SK-N-SH (cell line): ENCODE results near the gene TMPRSS13. TPM values are rescaled to one million over a fixed set of nuclear protein-coding genes. Genes with fewer than 3 reads are reported as not detected.

Source experiments
- CTCF ChIA-PET: fragments of 300-600, 350-600 bp; formaldehyde crosslinking; extraction: SDS; loops from one replicate; lab custom pipeline; 2021; lab: Yijun Ruan, JAX
- POLR2A ChIA-PET: fragments of 350-600 bp; sonication (Branson Sonifier 250); formaldehyde crosslinking; extraction: SDS; loops from one replicate; lab custom pipeline; 2020; ENCODE audit warnings: antibody characterized with exemption, inconsistent platforms; lab: Yijun Ruan, JAX
- DNase-seq: peaks from one replicate; pipeline ENCODE4 v3.0.0; 2012
- H2AFZ ChIP-seq: fragments of 200-600 bp; sonication (generic); 2 replicates; pipeline ENCODE4 v1.8.1; 2016; ENCODE audit warnings: antibody characterized with exemption, mild to moderate bottlenecking, low read depth
- H3F3A ChIP-seq: fragments of 200-600 bp; sonication (generic); replicated peaks from 2 replicates; pipeline ENCODE3; 2016; ENCODE audit warnings: antibody characterized with exemption, mild to moderate bottlenecking; ENCODE audit not compliant: insufficient read depth
- H3K27ac ChIP-seq, 2 experiments: fragments of 200-500 bp in 1 of 2; fragments of 200-600 bp in 1 of 2; sonication (Bioruptor generic) in 1 of 2; sonication (generic), shearing (Covaris generic) in 1 of 2; 2 replicates each; pipeline versions ENCODE4 v1.5.1 to v1.6.1; 2014 to 2016; ENCODE audit warnings: low read depth in 2 of 2, inconsistent platforms in 1 of 2, low read length in 1 of 2, mild to moderate bottlenecking in 1 of 2, mixed read lengths in 1 of 2
- H3K27me3 ChIP-seq: fragments of 200-600 bp; sonication (generic), shearing (Covaris generic); 2 replicates; pipeline ENCODE4 v1.6.1; 2016; ENCODE audit warnings: mixed run types; ENCODE audit not compliant: insufficient read depth
- H3K36me3 ChIP-seq, 2 experiments: fragments of 200-500 bp in 1 of 2; fragments of 200-600 bp in 1 of 2; sonication (Bioruptor generic) in 1 of 2; sonication (generic) in 1 of 2; replicated peaks in 1 of 2; 2 replicates each; pipeline versions ENCODE3 to v1.5.1; 2014 to 2016; ENCODE audit warnings: low read length in 1 of 2, mild to moderate bottlenecking in 1 of 2; ENCODE audit not compliant: insufficient read depth in 2 of 2, control insufficient read depth in 1 of 2
- H3K4me1 ChIP-seq, 2 experiments: fragments of 200-500 bp in 1 of 2; fragments of 200-600 bp in 1 of 2; sonication (Bioruptor generic) in 1 of 2; sonication (generic), shearing (Covaris generic) in 1 of 2; 2 replicates each; pipeline versions ENCODE4 v1.5.1 to v1.6.1; 2014 to 2016; ENCODE audit warnings: low read depth in 1 of 2, low read length in 1 of 2, mixed run types in 1 of 2; ENCODE audit not compliant: insufficient read depth in 2 of 2, control insufficient read depth in 1 of 2
- H3K4me2 ChIP-seq: fragments of 200-600 bp; sonication (generic), shearing (Covaris generic); 2 replicates; pipeline ENCODE4 v1.6.1; 2017; ENCODE audit warnings: mixed run types
- H3K4me3 ChIP-seq, 2 experiments: fragments of 200-500 bp in 1 of 2; fragments of 200-600 bp in 1 of 2; sonication (Bioruptor generic) in 1 of 2; sonication (generic), shearing (Covaris generic) in 1 of 2; 2 replicates each; pipeline versions ENCODE4 v1.5.1 to v1.8.1; 2014 to 2016; ENCODE audit warnings: low read depth in 2 of 2, inconsistent platforms in 1 of 2, low read length in 1 of 2, mild to moderate bottlenecking in 1 of 2, mixed read lengths in 1 of 2, moderate library complexity in 1 of 2
- H3K79me2 ChIP-seq: fragments of 200-600 bp; sonication (generic); 2 replicates; pipeline ENCODE4 v1.8.1; 2017; ENCODE audit warnings: mild to moderate bottlenecking; ENCODE audit not compliant: insufficient read depth
- H3K9ac ChIP-seq: fragments of 200-600 bp; sonication (generic); 2 replicates; pipeline ENCODE4 v1.6.1; 2017; ENCODE audit warnings: mixed run types
- H3K9me2 ChIP-seq: fragments of 200-600 bp; sonication (generic); 2 replicates; pipeline ENCODE4 v1.6.1; 2017; ENCODE audit warnings: mixed run types
- H3K9me3 ChIP-seq: fragments of 200-600 bp; sonication (generic); 2 replicates; pipeline ENCODE4 v1.6.1; 2017; ENCODE audit warnings: mixed run types, mild to moderate bottlenecking, moderate library complexity
- H4K20me1 ChIP-seq: fragments of 200-600 bp; sonication (generic); 2 replicates; pipeline ENCODE4 v1.6.1; 2017; ENCODE audit warnings: mild to moderate bottlenecking, mixed run types; ENCODE audit not compliant: insufficient read depth
- EZH2phosphoT487 ChIP-seq: fragments of 200-600 bp; sonication (generic); IDR thresholded peaks from 2 replicates; pipeline ENCODE4 v1.6.1; 2017; ENCODE audit warnings: low read depth, mixed run types, mild to moderate bottlenecking, antibody characterized with exemption, moderate library complexity, borderline replicate concordance
- FOSL2 ChIP-seq: IDR thresholded peaks from 2 replicates; pipeline ENCODE4 v1.4.0; 2012; ENCODE audit warnings: low read depth, mild to moderate bottlenecking, moderate library complexity, borderline replicate concordance
- FOXM1 ChIP-seq: IDR thresholded peaks from 2 replicates; pipeline ENCODE4 v1.4.0; 2012; ENCODE audit warnings: low read depth, mild to moderate bottlenecking
- GABPA ChIP-seq: IDR thresholded peaks from 2 replicates; pipeline ENCODE4 v1.4.0; 2012; ENCODE audit warnings: low read depth, mild to moderate bottlenecking
- GATA2 ChIP-seq: sonication (generic); formaldehyde crosslinking; IDR thresholded peaks from 2 replicates; pipeline ENCODE4 v1.5.0; 2020; ENCODE audit warnings: mild to moderate bottlenecking, missing genetic modification reagents
- JUND ChIP-seq: IDR thresholded peaks from 2 replicates; pipeline ENCODE4 v1.4.0; 2012
- MEF2A ChIP-seq: IDR thresholded peaks from 2 replicates; pipeline ENCODE4 v1.4.0; 2012; ENCODE audit warnings: low read depth, borderline replicate concordance
- MXI1 ChIP-seq: IDR thresholded peaks from 2 replicates; pipeline ENCODE4 v1.6.1; 2012; ENCODE audit warnings: mild to moderate bottlenecking, low read depth, low read length, improper control_type of control experiment
- NFIC ChIP-seq: IDR thresholded peaks from 2 replicates; pipeline ENCODE4 v1.4.0; 2012; ENCODE audit warnings: borderline replicate concordance
- NRF1 ChIP-seq: IDR thresholded peaks from 2 replicates; pipeline ENCODE4 v1.6.1; 2012; ENCODE audit warnings: low read depth, mild to moderate bottlenecking, low read length
- RCOR1 ChIP-seq: fragments of 150-350 bp; IDR thresholded peaks from 2 replicates; pipeline ENCODE4 v1.6.1; 2017; ENCODE audit warnings: antibody characterized with exemption, low read length
- RXRA ChIP-seq: IDR thresholded peaks from 2 replicates; pipeline ENCODE4 v1.4.0; 2012; ENCODE audit warnings: low read depth, mild to moderate bottlenecking, borderline replicate concordance
- SIN3A ChIP-seq: IDR thresholded peaks from 2 replicates; pipeline ENCODE4 v1.6.1; 2012; ENCODE audit warnings: low read depth, mild to moderate bottlenecking, low read length, moderate library complexity, borderline replicate concordance
- SMC3 ChIP-seq: IDR thresholded peaks from 2 replicates; pipeline ENCODE4 v1.6.1; 2012; ENCODE audit warnings: low read depth, low read length, improper control_type of control experiment
- TCF12 ChIP-seq: IDR thresholded peaks from 2 replicates; pipeline ENCODE4 v1.4.0; 2012
- WGBS: methylation state at CpG from one replicate; pipeline ENCODE4 v1.1.6; 2017; ENCODE audit warnings: low lambda C conversion rate; 5-methylcytosine and 5-hydroxymethylcytosine counted together
- polyA plus RNA-seq, 3 experiments: library from polyadenylated mRNA; depleted of rRNA; stranded (reverse); fragments of >200 nt; gene quantifications; 2 replicates each; pipeline ENCODE4 v1.2.3, GENCODE V29; 2012
- TF ChIP-seq, protein P1 (sequence below): IDR thresholded peaks from 2 replicates; pipeline ENCODE4 v1.6.1; 2012; ENCODE audit warnings: mild to moderate bottlenecking, low read depth, low read length, moderate library complexity
- TF ChIP-seq, protein P2 (sequence below): IDR thresholded peaks from 2 replicates; pipeline ENCODE4; 2012
- TF ChIP-seq, protein P3 (sequence below): IDR thresholded peaks from 2 replicates; pipeline ENCODE4 v1.4.0; 2012; ENCODE audit warnings: low read depth, borderline replicate concordance
- TF ChIP-seq, protein P4 (sequence below): fragments of 150-350 bp; IDR thresholded peaks from 2 replicates; pipeline ENCODE4 v1.6.1; 2017; ENCODE audit warnings: antibody characterized with exemption, low read length, low read depth, borderline replicate concordance
- TF ChIP-seq, protein P5 (sequence below): fragments of 200-600 bp; sonication (generic); IDR thresholded peaks from 2 replicates; pipeline ENCODE4 v1.6.1; 2017; ENCODE audit warnings: antibody characterized with exemption, mild to moderate bottlenecking, moderate library complexity

Gene TMPRSS13
- polyA plus RNA-seq, 1 of the 3 experiments (the other 2 are of a cell fraction), result not detected

DNA sequence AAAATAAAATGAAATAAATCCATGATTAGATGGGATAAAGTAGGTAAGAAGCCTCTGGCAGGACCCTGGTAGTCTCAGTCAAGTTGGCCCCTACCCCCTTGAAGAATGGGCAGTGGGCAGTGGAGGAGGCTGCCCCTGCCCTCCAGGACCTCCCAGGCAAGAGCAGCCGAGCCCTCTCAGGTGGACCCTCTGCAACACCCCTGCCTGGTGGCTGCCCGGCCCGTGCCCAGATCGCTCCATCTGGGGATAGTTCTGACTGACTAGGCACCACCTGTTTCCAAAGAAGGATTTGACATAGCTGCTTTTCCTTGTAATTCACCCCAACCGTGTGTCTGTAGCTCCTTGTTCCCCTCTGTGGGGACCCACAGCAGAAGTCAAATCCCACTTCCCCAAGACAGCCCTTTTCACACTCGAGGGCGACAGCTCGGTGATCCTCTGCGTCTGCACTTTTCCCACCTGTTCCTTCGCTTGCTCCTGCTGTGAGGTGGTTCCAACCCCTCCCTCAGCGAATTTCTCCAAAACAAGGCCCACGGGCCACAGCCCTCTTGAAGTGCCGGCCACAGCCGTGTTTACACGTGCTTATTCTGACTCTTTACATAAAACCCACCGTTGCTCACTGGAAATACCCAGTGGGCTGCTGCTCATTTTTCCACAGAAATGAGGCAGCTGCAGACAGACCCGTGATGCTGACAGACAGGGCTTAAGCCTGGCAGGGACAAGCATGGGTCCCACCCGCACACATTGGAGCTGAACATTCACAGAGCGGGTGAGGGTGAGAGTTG lies 5.5 kb upstream of the TMPRSS13 start:
- peaks cover 0 to 5% of the 10 kb centered on the region in 2 experiments; a peak in 1 of 4 replicates for H3K4me1 ChIP-seq
- H3K36me3 ChIP-seq, result no peaks in the 10 kb centered on the region
- POLR2A ChIA-PET, result no interaction called here
- CTCF ChIA-PET, result interaction anchor here (0.9 to 13.7 kb wide), 3 partner anchors 12 to 117 kb away, joined by 4 to 129 read pairs (median 4); no protein-coding TSS in a partner anchor
- H3K9me3 ChIP-seq, result no peaks in the 10 kb centered on the region
- H3K27me3 ChIP-seq, result peaks cover 7% of the 10 kb centered on the region; the same call in 1 of the 2 replicates
- WGBS, result 70% methylated on average over 16 of the region's 19 CpGs
- H4K20me1 ChIP-seq, result no peaks in the 10 kb centered on the region
- TF ChIP-seq EZH2phosphoT487, result no peak
- no peak for TF ChIP-seq GABPA
- TF ChIP-seq, protein P1, sequence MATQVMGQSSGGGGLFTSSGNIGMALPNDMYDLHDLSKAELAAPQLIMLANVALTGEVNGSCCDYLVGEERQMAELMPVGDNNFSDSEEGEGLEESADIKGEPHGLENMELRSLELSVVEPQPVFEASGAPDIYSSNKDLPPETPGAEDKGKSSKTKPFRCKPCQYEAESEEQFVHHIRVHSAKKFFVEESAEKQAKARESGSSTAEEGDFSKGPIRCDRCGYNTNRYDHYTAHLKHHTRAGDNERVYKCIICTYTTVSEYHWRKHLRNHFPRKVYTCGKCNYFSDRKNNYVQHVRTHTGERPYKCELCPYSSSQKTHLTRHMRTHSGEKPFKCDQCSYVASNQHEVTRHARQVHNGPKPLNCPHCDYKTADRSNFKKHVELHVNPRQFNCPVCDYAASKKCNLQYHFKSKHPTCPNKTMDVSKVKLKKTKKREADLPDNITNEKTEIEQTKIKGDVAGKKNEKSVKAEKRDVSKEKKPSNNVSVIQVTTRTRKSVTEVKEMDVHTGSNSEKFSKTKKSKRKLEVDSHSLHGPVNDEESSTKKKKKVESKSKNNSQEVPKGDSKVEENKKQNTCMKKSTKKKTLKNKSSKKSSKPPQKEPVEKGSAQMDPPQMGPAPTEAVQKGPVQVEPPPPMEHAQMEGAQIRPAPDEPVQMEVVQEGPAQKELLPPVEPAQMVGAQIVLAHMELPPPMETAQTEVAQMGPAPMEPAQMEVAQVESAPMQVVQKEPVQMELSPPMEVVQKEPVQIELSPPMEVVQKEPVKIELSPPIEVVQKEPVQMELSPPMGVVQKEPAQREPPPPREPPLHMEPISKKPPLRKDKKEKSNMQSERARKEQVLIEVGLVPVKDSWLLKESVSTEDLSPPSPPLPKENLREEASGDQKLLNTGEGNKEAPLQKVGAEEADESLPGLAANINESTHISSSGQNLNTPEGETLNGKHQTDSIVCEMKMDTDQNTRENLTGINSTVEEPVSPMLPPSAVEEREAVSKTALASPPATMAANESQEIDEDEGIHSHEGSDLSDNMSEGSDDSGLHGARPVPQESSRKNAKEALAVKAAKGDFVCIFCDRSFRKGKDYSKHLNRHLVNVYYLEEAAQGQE, result no peak
- TF ChIP-seq, protein P2, sequence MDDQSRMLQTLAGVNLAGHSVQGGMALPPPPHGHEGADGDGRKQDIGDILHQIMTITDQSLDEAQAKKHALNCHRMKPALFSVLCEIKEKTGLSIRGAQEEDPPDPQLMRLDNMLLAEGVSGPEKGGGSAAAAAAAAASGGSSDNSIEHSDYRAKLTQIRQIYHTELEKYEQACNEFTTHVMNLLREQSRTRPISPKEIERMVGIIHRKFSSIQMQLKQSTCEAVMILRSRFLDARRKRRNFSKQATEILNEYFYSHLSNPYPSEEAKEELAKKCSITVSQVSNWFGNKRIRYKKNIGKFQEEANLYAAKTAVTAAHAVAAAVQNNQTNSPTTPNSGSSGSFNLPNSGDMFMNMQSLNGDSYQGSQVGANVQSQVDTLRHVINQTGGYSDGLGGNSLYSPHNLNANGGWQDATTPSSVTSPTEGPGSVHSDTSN, result no peak
- no peak for TF ChIP-seq GATA2 (CRISPR knock-in tag)
- TF ChIP-seq NRF1, result no peak
- TF ChIP-seq RCOR1, result no peak
- TF ChIP-seq SMC3, result no peak
- no peak for TF ChIP-seq FOSL2
- TF ChIP-seq, protein P3, sequence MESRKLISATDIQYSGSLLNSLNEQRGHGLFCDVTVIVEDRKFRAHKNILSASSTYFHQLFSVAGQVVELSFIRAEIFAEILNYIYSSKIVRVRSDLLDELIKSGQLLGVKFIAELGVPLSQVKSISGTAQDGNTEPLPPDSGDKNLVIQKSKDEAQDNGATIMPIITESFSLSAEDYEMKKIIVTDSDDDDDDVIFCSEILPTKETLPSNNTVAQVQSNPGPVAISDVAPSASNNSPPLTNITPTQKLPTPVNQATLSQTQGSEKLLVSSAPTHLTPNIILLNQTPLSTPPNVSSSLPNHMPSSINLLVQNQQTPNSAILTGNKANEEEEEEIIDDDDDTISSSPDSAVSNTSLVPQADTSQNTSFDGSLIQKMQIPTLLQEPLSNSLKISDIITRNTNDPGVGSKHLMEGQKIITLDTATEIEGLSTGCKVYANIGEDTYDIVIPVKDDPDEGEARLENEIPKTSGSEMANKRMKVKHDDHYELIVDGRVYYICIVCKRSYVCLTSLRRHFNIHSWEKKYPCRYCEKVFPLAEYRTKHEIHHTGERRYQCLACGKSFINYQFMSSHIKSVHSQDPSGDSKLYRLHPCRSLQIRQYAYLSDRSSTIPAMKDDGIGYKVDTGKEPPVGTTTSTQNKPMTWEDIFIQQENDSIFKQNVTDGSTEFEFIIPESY, result no peak
- TF ChIP-seq TCF12, result no peak
- no peak for TF ChIP-seq RXRA
- no peak for TF ChIP-seq NFIC
- TF ChIP-seq MXI1, result no peak
- TF ChIP-seq FOXM1, result no peak
- TF ChIP-seq, protein P4, sequence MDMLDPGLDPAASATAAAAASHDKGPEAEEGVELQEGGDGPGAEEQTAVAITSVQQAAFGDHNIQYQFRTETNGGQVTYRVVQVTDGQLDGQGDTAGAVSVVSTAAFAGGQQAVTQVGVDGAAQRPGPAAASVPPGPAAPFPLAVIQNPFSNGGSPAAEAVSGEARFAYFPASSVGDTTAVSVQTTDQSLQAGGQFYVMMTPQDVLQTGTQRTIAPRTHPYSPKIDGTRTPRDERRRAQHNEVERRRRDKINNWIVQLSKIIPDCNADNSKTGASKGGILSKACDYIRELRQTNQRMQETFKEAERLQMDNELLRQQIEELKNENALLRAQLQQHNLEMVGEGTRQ, result no peak
- TF ChIP-seq, protein P5, sequence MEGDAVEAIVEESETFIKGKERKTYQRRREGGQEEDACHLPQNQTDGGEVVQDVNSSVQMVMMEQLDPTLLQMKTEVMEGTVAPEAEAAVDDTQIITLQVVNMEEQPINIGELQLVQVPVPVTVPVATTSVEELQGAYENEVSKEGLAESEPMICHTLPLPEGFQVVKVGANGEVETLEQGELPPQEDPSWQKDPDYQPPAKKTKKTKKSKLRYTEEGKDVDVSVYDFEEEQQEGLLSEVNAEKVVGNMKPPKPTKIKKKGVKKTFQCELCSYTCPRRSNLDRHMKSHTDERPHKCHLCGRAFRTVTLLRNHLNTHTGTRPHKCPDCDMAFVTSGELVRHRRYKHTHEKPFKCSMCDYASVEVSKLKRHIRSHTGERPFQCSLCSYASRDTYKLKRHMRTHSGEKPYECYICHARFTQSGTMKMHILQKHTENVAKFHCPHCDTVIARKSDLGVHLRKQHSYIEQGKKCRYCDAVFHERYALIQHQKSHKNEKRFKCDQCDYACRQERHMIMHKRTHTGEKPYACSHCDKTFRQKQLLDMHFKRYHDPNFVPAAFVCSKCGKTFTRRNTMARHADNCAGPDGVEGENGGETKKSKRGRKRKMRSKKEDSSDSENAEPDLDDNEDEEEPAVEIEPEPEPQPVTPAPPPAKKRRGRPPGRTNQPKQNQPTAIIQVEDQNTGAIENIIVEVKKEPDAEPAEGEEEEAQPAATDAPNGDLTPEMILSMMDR, result no peak
- TF ChIP-seq SIN3A, result no peak
- no peak for TF ChIP-seq MEF2A
- no peak for TF ChIP-seq JUND
- no peak overlapping the region for H2AFZ ChIP-seq
- no peaks in the 10 kb centered on the region for H3F3A ChIP-seq
- H3K79me2 ChIP-seq, result no peaks in the 10 kb centered on the region
- no peak overlapping the region for H3K9ac ChIP-seq
- H3K4me3 ChIP-seq, result no peak overlapping the region
- H3K9me2 ChIP-seq, result no peaks in the 10 kb centered on the region
- no peak for DNase-seq
- no peak overlapping the region for H3K4me2 ChIP-seq
- no peak overlapping the region for H3K27ac ChIP-seq
